Tibial nerve (tissue), 4 donors: Measurements from ENCODE around the gene ZNF697.

ENCODE experiments used
- CTCF ChIP-seq, 5 experiments: fragments of 200-600 bp in 3 of 5; fragments of 450-650 bp in 2 of 5; sonication (generic) in 3 of 5; IDR thresholded peaks; one replicate each; pipeline ENCODE4 v1.5.1; 2016 to 2019; ENCODE audit warnings: antibody characterized with exemption in 5 of 5, mild to moderate bottlenecking in 3 of 5, moderate library complexity in 2 of 5
- EP300 ChIP-seq, 2 donors: sonication (generic); formaldehyde crosslinking; IDR thresholded peaks; one replicate each; pipeline ENCODE4 v1.6.1; 2017; ENCODE audit warnings: antibody characterized with exemption in 2 of 2, mild to moderate bottlenecking in 1 of 2
- POLR2A ChIP-seq, 2 donors: fragments of 450-650 bp; IDR thresholded peaks; one replicate each; pipeline ENCODE4 v1.6.1; 2017; ENCODE audit warnings: antibody characterized with exemption in 2 of 2, mild to moderate bottlenecking in 2 of 2, moderate library complexity in 2 of 2

GRCh38 chr1:119673171-119673940 lies 25.3 kb upstream of the ZNF697 start:
- TF ChIP-seq POLR2A (IDR thresholded peaks at IDR 0.05) = no peak
- TF ChIP-seq CTCF (IDR thresholded peaks at IDR 0.05) = no peak
- TF ChIP-seq EP300 (IDR thresholded peaks at IDR 0.05) = no peak
